Stimulated activated CD8-positive, alpha-beta memory T cell treated with anti-CD3 and anti-CD28 coated beads, Interleukin-4, amount 100 ng/mL, for 1 hour (primary cell): Measurements from ENCODE around the gene SCT.

ENCODE experiments used
- DNase-seq, 2 donors: peaks; one replicate each; pipeline ENCODE4 v3.0.0-alpha.2; 2020; ENCODE audit warnings: low read depth in 2 of 2, low spot score in 1 of 2

Gene SCT

GRCh38 chr11:611001-611996 lies 15.7 kb downstream of the SCT start:
- no peak for DNase-seq

GRCh38 chr11:610146-610801 lies 16.7 kb downstream of the SCT start:
- DNase-seq, result no peak

- DNase-seq, result no peak
Observed at GRCh38 chr11:609341-609811, 17.6 kb downstream of the SCT start.

- no peak for DNase-seq
Observed at GRCh38 chr11:608791-609251, 18.2 kb downstream of the SCT start.

GRCh38 chr11:607971-608659 lies 18.9 kb downstream of the SCT start:
- no peak for DNase-seq

GRCh38 chr11:607020-607780 lies 19.8 kb downstream of the SCT start:
- no peak for DNase-seq

GRCh38 chr11:606245-606644 lies 20.7 kb downstream of the SCT start:
- DNase-seq, result no peak

GRCh38 chr11:605286-606129 lies 21.5 kb downstream of the SCT start:
- DNase-seq, result no peak

GRCh38 chr11:603154-603553 lies 23.8 kb downstream of the SCT start:
- no peak for DNase-seq

- no peak for DNase-seq
Observed at GRCh38 chr11:601573-602245, 25.3 kb downstream of the SCT start.

GRCh38 chr11:598005-598680 lies 28.8 kb downstream of the SCT start:
- no peak for DNase-seq

- no peak for DNase-seq
Observed at GRCh38 chr11:597166-597725, 29.7 kb downstream of the SCT start.

GRCh38 chr11:596374-596773 lies 30.6 kb downstream of the SCT start:
- no peak for DNase-seq

- no peak for DNase-seq
Observed at GRCh38 chr11:595400-595799, 31.6 kb downstream of the SCT start.

- DNase-seq, result no peak
Observed at GRCh38 chr11:593347-593746, 33.6 kb downstream of the SCT start.

- no peak for DNase-seq
Observed at GRCh38 chr11:592918-593317, 34.1 kb downstream of the SCT start.

GRCh38 chr11:592501-592900 lies 34.5 kb downstream of the SCT start:
- DNase-seq, result no peak

- DNase-seq, result no peak
Observed at GRCh38 chr11:590997-591396, 36.0 kb downstream of the SCT start.
